Tibial artery (tissue), 4 donors: ENCODE data around the gene DNAJC22.

Experiments used
- DNase-seq, 2 donors: peaks; one replicate each; pipeline ENCODE4 v3.0.0-alpha.2; 2019
- H3K27ac ChIP-seq, 2 donors: fragments of 200-600 bp; sonication (generic) in 1 of 2; 1 replicate in 1 of 2; 2 replicates in 1 of 2; pipeline ENCODE4 v1.5.1; 2018 to 2019; ENCODE audit warnings: mild to moderate bottlenecking in 1 of 2
- H3K27me3 ChIP-seq, 2 donors: fragments of 200-600 bp; sonication (generic) in 1 of 2; one replicate each; pipeline versions ENCODE4 v1.5.1 to v1.6.0; 2016 to 2019
- H3K36me3 ChIP-seq, 3 donors: fragments of 200-600 bp; sonication (generic) in 2 of 3; one replicate each; pipeline ENCODE4 v1.5.1; 2016 to 2019; ENCODE audit warnings: mild to moderate bottlenecking in 2 of 3
- H3K4me1 ChIP-seq, 4 donors: fragments of 200-600 bp; sonication (generic) in 2 of 4; 1 replicate in 3 of 4; 2 replicates in 1 of 4; pipeline ENCODE4 v1.5.1; 2016 to 2019
- H3K4me3 ChIP-seq, 2 donors: fragments of 200-600 bp; sonication (generic) in 1 of 2; 1 replicate in 1 of 2; 2 replicates in 1 of 2; pipeline ENCODE4 v1.5.1; 2018 to 2019; ENCODE audit warnings: mild to moderate bottlenecking in 2 of 2
- H3K9me3 ChIP-seq, 3 donors: fragments of 200-600 bp; sonication (generic) in 1 of 3; one replicate each; pipeline ENCODE4 v1.5.1; 2016 to 2019
- intact Hi-C: fragments of 100-400 bp; cut with DNase I; formaldehyde crosslinking; loops from one replicate; pipeline ENCODE4 v1.15.0; 2023; ENCODE audit warnings: low total_unique reads
- TF ChIP-seq, protein P1 (sequence below), 2 experiments: fragments of 200-600 bp in 1 of 2; fragments of 450-650 bp in 1 of 2; IDR thresholded peaks; one replicate each; pipeline ENCODE4 v1.5.1; 2017 to 2019; ENCODE audit warnings: antibody characterized with exemption in 2 of 2, mild to moderate bottlenecking in 1 of 2, moderate library complexity in 1 of 2

DNAJC22 gene

DNA sequence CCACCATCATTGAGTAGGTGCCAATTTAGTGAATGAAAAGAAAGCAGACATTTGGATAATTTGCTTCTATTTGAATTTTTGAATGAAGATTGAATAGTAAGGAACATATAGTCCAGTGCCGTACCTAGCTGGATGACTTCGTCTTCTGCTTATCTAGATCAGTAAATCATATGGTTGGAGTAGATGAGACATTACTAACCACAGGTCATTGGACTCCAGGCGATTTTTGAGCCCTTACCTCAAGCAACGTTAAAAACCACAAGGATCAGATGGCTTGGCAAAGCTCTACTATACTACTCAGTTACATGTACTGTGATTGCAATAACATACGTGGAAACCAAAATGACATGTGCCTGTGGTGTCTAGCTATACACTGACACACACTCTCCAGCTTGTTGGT is 18.9 kb downstream of the DNAJC22 start:
- Histone ChIP-seq H3K36me3 (no peaks in the 10 kb centered on the region), H3K27me3 (no peaks in the 10 kb centered on the region), H3K4me3 (no peak overlapping the region), H3K9me3 (no peaks in the 10 kb centered on the region), H3K4me1 (peaks cover 0 to 28% (median 16%) of the 10 kb centered on the region in 4 donors), H3K27ac (peak overlapping the region in 1 of 2 donors; percentile 90)
- DNase-seq = no peak
- intact Hi-C loops = loop anchor here (5.0 kb wide), 1 partner anchor 377 kb away; the partner anchor contains the start of gene TMBIM6
- TF ChIP-seq, protein P1, sequence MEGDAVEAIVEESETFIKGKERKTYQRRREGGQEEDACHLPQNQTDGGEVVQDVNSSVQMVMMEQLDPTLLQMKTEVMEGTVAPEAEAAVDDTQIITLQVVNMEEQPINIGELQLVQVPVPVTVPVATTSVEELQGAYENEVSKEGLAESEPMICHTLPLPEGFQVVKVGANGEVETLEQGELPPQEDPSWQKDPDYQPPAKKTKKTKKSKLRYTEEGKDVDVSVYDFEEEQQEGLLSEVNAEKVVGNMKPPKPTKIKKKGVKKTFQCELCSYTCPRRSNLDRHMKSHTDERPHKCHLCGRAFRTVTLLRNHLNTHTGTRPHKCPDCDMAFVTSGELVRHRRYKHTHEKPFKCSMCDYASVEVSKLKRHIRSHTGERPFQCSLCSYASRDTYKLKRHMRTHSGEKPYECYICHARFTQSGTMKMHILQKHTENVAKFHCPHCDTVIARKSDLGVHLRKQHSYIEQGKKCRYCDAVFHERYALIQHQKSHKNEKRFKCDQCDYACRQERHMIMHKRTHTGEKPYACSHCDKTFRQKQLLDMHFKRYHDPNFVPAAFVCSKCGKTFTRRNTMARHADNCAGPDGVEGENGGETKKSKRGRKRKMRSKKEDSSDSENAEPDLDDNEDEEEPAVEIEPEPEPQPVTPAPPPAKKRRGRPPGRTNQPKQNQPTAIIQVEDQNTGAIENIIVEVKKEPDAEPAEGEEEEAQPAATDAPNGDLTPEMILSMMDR (IDR thresholded peaks at IDR 0.05) = no peak

DNA sequence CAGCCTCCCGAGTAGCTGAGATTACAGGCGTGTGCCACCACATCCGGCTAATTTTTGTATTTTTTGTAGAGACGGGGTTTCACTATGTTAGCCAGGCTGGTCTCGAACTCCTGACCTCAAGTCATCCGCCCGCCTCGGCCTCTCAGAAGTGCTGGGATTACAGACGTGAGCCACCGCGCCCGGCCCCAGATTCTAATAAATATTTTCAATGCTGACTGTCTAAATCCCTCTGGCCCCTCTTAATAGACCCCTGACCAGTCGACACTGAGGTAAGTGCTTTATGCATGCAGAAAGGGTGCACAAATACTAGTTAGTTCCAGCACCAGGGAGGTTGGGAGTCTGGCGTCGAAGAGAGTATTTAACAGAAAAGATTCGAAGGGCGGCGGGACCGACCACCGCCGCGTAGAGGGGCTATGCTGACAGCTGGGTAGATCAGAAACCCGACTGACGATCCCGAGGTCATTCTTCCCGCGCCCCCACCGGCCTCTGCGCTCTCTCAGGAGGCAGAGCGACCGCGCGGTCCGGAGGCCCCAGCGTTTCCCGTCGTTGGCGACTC is 19.5 kb downstream of the DNAJC22 start:
- Histone ChIP-seq H3K9me3 (no peaks in the 10 kb centered on the region), H3K4me1 (peaks cover 0 to 28% (median 16%) of the 10 kb centered on the region in 4 donors), H3K27me3 (no peaks in the 10 kb centered on the region), H3K4me3 (peak overlapping the region; percentile 86 to 93), H3K27ac (peak overlapping the region; percentile 82 to 90), H3K36me3 (no peaks in the 10 kb centered on the region)
- DNase-seq = no peak
- TF ChIP-seq, protein P1 (IDR thresholded peaks at IDR 0.05) = no peak
- intact Hi-C loops = loop anchor here (5.0 kb wide), 1 partner anchor 376 kb away; the partner anchor contains the start of gene TMBIM6

GRCh38 chr12:49366652-49367380 is 20.1 kb downstream of the DNAJC22 start:
- intact Hi-C loops = loop anchor here (5.0 kb wide), 1 partner anchor 375 kb away; the partner anchor contains the start of gene TMBIM6
- peaks cover 0 to 28% (median 16%) of the 10 kb centered on the region in 4 donors for H3K4me1 ChIP-seq
- TF ChIP-seq, protein P1 (IDR thresholded peaks at IDR 0.05) = peak; percentile 25 to 30
- no peaks in the 10 kb centered on the region for H3K36me3 ChIP-seq
- H3K27me3 ChIP-seq = no peaks in the 10 kb centered on the region
- peak; percentile 79 to 92 for DNase-seq
- peak overlapping the region; percentile 82 to 90 for H3K27ac ChIP-seq
- H3K4me3 ChIP-seq = peak overlapping the region; percentile 86 to 93
- no peaks in the 10 kb centered on the region for H3K9me3 ChIP-seq

DNA sequence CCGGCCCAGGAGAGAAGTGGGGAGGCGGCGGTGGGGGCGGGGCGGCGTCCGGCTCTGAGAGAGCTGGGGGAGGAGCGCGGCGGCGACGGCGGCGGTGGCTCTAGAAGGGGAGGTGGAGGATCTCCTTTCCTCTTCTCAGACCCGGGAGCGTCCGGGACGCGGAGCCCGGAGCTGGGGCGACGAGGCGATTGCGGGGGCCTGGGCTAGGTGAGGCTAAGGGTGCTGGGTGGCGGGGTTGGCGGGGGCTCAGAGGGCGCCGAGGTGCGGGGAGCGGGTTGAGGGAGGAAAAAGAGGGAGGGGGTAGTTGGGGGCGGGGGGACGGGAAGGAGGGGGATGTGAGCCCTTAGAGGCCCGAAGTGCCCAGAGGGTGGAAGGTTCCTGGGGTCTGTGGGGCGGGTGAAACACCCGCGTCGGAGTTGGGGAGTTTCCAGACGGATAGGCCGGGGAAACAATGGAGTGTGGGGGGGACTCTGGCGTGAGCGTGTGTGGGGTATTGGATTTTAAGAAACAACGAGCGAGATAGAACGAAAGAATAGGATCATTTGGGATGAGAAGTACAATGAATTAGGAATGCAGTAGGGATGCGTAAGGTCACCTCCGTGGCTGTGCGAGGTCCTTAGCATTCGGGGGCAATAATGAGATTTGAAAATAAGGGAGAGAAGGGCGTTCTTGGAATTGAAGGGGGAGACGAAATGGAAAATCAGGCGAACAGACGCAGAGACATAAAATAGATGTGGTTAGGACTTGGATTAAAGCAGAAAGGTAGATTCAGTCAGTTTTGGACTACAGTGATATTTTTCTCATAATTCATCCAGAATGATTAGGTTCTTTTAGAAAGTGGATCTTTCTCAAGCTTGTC is 20.9 kb downstream of the DNAJC22 start, which contains the start of gene SPATS2:
Gene SPATS2, plus strand, starts transcription at position 82 of the 859 bp plus-strand sequence. CDS start 93,551 bp downstream, outside the sequence.
- Histone ChIP-seq H3K27me3 (no peaks in the 10 kb centered on the region), H3K9me3 (no peaks in the 10 kb centered on the region), H3K4me3 (peak within 1 kb of the TSS; percentile 86 to 93), H3K36me3 (no peaks in the 10 kb centered on the region), H3K4me1 (peaks cover 0 to 28% (median 16%) of the 10 kb centered on the region in 4 donors), H3K27ac (peak within 1 kb of the TSS; percentile 82 to 90)
- DNase-seq = peak; percentile 92 to 94
- TF ChIP-seq, protein P1 (IDR thresholded peaks at IDR 0.05) = no peak
- intact Hi-C loops = loop anchor here (5.0 kb wide), 1 partner anchor 375 kb away; the partner anchor contains the start of gene TMBIM6

DNA sequence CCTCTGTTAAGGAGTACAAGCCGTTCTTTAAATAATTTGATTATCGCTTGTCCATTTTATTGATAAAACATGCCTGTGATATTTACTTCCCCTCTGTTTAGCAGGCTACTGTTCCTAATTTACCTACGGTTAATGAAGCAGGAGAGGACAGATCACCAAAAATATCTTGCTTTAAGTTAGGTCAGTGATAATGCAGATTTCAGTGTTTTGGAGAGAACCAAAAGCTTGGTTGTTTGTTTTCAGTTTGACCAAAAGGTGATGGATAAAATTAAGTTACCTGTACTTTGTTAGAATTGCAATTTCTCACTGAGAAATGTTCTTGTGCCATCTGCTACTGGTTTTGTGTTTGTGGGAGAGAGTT is 21.5 kb downstream of the DNAJC22 start:
- Histone ChIP-seq H3K9me3 (no peaks in the 10 kb centered on the region), H3K4me3 (peak overlapping the region; percentile 86 to 93), H3K36me3 (no peaks in the 10 kb centered on the region), H3K27me3 (no peaks in the 10 kb centered on the region), H3K27ac (peak overlapping the region; percentile 82 to 90), H3K4me1 (peaks cover 0 to 28% (median 16%) of the 10 kb centered on the region in 4 donors)
- DNase-seq = no peak
- intact Hi-C loops = loop anchor here (5.0 kb wide), 1 partner anchor 374 kb away; the partner anchor contains the start of gene TMBIM6
- TF ChIP-seq, protein P1 (IDR thresholded peaks at IDR 0.05) = no peak
